GM19372 (cell line): Measurements from ENCODE around the gene ADAMTS17.
"Not testable (repeated sequence)": the region's sequence is repeated elsewhere in the genome, so short reads cannot be mapped to it uniquely, and the experiment has no call there.

Source experiments
- ATAC-seq: cut with Tn5 transposase; IDR thresholded peaks from one replicate; pipeline ENCODE4 v1.9.1; 2021; ENCODE audit warnings: mild to moderate bottlenecking, low read depth, moderate library complexity; ENCODE audit not compliant: unreplicated experiment

The ADAMTS17 gene

DNA sequence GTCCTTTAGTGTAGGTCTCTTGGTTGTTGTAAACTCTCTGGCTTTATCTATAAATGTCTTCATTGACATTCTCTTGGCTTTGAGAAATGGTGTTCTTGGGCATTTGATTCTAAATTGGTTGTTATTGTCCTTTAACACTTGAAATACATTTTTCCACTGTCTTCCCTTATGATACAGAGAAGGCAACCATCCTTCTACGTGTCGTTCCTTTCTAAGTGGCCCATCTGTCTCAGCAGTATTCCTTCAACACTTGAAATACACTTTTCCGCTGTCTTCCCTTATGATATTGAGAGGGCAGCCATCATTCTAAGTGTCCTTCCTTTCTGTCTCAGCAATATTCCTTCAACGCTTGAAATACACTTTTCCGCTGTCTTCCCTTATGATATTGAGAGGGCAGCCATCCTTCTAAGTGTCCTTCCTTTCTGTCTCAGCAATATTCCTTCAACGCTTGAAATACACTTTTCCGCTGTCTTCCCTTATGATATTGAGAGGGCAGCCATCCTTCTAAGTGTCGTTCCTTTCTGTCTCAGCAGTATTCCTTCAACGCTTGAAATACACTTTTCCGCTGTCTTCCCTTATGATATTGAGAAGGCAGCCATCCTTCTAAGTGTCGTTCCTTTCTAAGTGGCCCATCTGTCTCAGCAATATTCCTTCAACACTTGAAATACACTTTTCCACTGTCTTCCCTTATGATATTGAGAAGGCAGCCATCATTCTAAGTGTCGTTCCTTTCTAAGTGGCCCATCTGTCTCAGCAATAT, 275.1 kb downstream of the ADAMTS17 start:
- ATAC-seq = not testable (repeated sequence)

DNA sequence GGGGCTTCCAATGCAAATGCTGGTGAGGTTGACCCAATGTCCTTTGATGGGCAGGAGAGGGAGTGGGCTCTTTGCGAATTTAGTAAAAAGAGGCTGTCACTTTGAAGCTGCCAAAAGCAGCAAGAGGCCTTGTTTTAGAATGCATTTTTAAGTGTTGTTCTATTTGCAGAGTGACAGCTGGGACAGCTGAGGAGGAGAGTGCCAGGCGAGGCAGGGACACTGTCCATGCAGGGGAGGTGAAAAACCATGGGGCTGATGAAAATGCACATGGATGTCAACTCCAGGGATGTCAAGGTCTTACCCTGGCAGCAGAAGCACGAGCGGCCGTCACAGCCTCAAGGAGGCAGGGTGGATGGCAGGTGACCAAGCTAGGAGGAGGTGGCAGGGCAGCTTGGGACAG, 279.8 kb downstream of the ADAMTS17 start:
- no peak for ATAC-seq

DNA sequence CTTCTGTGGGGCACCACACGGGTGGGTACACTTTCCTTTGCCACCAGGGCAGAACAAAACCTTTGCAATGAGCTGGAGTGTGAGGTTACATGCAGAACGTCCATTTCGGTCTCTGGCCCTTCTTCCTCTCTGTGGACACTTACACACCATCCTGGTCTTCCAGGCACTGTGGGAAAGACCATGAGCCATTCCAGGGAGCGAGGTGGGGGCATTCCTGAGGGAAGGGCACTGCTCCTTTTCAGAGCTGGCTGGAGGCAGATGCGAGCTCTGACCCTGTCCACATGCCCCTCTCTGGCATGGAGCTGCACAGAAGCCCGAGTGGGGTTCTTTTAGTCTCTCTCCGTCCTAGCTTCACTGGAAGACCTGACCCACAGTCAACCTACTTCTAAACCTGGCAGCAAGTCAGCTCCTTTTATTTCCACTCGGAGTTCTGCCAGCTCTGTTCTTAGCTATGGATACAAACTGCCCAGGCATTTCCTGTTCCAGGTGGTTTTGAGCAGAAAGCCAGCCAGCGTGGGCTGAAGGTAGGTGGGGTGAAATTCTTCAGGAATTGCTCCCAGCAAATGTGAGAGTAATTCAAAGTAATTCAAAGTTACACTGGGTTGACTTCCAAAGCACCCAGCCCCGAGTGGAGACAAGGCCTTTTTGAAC, 281.4 kb downstream of the ADAMTS17 start:
- no peak for ATAC-seq

DNA sequence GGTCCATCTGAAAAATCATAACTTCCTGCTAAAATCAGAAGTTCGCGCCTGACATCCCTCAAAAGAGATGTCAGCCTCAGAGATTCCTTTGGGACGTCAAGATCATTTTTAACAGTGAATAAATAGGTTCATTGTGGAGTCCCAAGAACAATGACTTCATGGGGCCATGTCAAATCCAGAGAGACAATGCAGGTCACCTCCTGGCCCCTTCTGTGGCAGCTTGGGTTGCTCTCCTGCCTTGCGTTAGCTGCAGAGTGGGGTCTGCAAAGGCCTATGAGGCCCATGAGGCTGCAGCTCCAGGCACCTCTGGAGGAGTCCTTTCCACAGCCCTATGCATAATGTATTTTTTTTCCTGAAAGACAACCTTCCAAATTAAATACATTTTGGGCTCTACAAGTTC, 282.3 kb downstream of the ADAMTS17 start:
- no peak for ATAC-seq

DNA sequence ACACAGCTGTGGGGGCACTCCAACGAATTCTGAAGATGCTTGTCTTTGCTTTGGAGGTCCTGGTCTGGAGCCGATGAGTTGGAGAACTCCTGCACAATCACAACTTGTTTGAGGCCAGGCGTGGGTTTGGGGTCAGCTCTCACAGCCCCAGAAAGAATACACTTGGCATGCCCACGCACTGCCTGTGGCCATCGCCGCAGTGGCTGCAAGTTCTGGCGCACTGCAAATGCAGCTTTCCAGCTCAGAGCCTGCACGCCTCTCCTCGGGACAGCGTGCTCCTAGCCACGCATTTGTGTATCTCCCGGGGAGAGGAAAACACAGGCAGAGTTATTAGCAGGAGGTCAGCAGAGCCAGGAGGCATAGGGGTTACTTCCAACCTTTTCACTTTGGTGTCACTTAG, 282.7 kb downstream of the ADAMTS17 start:
- ATAC-seq = no peak

DNA sequence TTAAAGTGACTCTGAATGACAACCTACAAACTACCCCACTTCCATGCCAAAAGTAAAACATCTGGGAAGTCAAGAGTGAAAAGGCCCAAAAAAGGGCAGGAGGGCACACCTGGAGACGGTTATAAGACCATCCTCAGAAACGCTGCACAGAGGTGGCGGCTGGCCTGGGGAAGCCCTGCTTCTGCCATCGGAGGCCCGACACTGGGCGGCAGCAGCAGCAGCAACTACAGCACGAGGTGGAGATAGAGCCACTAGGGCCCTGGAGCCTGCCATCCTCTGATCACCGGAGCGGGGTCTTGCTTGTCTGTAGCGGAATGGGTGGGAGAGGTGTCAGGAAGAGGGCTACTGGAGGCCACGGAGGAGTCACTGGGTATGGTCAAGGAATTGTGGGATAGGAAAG, 283.3 kb downstream of the ADAMTS17 start:
- ATAC-seq = no peak

DNA sequence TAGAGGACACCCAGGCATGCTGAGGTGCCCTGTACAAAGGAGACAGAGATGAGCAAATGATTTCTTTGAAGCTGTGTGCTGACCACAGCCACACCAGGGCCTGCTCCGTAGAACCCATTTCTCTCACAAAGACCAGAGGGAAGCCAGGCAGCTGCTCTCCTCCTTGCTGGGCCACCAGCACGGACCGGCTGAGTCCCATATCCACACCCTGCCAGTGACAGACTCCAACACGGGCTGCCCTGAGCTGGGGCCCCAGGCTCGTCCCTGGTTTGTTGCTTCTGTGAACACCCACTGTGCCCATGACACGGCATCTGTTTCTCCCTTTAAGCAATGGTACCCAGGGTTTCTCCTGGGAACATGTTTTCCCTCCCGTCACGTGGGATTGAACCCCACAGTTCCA, 284.5 kb downstream of the ADAMTS17 start:
- no peak for ATAC-seq

DNA sequence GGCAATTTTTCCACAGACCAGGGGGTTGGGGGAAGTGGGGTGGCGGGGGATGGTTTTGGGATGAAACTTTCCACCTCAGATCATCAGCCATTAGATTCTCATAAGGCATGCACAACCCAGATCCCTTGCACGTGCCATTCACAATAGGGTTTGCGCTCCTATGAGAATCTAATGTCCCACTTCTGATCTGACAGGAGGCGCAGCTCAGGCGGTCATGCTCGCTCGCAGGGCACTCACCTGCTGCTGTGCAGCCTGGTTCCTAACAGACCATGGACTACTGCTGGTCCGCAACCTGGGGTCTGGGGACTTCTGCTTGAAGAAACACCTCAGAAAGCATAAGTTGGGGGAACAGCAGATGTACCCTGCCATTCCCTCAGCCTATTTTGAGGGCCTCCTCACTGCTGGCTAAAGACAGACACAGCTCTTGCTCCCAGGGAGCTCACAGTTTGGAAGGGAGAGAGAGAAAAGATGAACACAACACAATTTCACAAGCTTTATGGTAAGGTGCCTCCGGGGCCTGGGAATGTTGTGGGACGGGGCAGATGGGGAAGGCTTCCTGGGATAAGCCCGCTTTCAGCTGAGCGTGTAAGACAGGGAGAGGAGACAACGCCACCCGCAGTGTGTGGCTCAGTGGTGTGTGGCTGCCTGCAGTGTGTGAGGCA, 285.2 kb downstream of the ADAMTS17 start:
- ATAC-seq = no peak

DNA sequence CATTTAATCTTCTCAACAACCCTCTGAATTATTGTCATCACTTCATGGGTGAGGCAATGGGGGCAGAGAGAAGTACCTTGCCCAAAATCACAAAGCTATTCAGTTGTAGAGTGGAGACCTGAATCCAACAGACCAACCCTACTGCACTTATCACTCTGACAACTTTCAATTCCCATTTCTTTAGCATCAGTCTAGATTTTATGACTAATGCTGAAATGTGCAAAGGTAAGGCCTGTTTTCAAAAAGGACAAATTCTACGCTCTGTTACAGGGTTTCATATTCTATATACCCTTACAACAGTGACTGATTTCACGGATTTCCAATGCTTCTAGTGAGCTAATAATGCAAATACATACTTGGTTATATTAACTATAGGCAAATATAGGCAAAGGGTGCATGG, 286.0 kb downstream of the ADAMTS17 start:
- no peak for ATAC-seq

DNA sequence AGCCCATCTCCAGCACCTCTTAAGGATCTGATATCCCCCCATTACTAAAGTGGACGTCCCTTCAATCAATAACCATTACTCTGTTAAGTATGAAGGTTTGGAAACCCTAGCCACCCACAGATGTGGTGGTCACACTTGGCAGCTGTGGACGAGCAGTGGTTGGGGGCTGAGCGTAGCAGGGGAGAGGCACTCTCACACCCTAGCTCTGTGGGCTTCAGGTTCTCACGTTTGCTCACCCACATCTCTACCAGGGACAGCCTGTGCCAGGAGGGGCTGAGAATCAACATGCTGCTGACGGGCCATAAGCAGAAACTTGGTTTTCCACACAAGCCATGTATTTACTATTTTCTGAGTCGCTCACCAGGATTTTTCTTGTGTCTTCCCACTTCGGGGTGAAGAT, 287.2 kb downstream of the ADAMTS17 start:
- no peak for ATAC-seq

DNA sequence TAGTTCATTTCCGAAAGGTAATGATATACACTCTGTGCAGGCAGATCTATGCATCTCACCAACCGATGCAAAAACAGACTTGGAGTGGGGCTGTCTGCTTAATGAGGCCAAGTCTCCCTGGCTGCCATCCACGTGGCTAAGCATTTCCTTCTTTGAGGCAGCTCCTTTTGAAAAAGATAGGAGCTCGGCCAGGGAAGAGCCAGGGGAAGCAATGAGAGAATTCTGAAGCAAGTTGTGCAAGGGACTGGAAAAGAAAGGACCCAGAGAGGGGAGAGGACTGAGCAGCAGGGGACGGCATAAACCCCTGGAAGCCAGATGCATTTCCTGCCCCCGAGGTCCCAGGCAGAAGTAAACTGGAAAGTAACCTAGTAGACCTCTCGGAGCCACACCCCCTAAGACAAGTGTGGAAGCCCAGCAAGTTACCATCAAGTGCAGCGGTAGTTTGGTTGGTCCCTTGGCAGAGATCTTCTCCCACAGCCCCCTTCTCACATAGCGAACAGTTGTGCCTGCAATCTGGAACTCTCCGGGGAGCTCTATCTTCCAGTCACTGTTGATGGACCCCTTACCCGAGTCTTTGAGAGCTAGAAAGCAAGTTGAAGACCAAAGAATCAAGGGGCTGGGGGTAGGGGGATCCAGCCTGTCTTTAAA, 288.2 kb downstream of the ADAMTS17 start:
- no peak for ATAC-seq

DNA sequence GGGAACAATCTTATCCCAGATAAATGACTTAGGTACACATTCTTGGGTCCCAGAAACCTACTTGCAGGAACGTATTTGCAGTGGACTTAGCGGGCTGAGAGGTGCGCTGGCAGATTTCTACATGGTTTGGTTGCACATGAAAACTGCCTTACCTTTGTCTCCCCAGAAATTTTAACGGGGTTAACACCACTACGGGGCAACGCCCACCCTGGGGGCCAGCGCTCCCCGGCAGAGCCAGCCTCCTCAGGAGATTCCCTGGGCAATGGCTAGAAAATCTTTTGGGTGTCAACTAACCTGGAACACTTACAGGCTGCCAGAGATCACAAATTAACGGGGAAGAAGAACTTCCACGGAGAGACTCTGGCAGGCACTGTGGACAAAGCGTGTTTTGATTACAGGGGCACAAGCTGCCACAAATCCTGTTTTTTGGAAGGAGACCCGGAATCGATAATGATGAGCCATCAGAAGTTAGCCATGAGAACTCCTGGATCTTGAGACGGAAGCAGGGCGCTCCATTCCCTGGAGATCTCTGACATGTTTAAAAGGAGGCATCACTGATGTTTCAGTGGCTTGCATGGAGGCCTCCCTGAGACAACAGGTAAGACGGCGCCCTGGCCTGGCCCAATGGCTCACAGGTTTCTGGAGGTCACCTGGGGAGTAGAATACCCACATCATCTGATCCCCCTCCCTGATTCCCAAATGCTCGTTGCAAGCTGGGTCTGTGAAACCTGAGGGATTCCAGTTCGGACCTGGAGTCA, 288.9 kb downstream of the ADAMTS17 start:
- ATAC-seq = no peak

DNA sequence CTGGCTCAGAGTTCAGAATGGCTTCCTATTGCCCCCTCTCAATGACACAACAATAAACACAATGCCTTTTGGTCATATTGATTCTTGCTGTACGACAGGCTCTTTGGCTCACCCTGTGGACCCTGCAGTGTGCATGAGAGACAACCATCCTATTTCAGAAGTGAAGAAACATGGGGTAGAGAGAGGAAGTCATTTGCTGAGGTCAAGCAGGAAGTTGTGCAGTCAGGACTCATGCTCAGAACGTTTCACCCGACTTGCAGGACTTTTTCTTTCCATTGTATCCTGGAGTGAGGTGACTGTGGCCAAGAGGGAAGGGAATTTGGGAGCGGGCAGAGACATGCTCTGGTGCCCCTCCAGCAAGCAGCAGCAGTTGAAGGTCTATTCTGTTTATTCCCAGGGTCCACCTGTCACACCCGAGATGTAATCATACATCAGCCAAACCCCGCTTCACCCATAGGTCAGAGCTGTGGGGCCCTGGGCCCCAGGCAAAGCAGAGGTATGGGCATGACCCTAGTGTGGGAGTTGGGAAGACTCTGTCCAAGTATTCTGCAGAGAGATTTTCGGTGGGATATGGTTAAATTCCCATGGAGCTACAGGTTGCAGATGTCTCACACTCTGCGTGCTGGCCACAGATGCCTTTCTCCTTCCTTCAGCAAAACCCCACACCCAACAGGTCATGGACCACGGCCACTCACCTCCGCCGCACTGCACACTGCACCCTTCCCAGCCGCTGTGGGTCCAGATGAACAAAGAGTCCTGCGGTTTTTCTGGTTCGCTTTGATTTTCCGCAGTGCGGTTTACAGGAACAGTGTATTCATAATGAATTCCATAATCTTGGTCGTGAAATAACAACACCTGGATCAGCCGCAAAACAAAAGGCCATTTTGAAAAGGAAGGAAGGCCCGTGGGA, 290.6 kb downstream of the ADAMTS17 start:
- ATAC-seq = no peak

DNA sequence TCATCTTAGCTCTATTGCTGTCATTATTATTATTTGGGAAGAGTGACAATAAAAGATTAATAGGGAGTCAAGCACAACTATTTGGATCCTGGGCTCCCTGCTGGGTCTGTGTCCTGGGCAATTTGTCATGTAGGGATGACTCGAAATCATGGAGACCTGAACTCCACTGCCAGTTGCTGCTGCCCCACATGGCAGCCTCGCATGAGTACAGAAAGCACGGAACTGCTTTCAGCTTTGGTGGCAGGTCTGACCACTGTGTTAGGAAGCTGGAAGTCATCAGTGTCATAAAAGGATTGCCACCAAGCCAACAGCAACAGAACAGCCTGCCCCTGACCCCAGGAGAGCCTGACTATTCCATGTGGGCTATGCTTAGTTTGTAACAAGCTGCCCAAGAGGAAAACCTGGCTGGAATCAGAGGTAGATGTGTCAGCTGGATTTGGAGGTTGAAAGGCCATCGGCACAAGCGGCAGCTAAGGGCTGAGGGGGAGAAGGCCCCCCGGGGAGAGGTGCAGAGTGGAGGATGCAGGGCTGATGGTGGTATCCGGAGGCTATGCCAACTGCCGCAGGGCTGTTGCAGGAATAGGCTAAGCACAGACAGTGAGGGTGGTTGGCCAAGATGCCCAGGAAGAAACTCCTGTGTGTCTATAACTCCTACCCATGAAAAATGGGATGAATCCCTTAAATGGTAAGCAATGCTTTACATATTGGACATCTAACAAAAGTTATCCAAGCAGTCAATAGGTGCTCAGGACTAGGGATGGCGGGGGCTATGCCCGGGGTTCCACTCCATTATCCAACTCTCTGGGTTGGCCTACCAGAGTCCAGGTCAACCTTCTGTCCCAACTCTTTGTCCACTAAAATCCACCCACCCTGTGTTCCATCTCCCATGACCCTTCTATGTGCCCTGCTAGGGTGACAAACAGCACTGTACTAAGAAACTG, 291.6 kb downstream of the ADAMTS17 start:
- ATAC-seq = no peak

DNA sequence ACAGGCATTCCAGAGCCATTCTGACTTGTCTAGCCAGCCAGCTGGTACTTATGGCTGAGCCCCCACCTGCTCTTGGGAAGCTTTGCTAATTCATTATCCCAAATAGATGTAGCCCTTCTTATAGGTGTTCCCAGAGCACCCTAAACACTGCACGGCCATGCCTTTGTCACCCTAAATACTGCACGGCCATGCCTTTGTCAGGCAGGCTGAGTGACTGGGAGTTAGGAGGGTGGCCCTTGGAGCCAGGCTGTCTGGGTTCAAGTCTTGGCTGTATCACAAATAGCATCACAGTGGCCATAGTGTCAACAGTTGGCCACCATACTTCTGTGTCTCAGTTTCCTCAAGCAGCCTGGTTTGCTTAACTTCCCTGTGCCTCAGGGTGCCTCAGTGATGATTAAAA, 292.3 kb downstream of the ADAMTS17 start:
- no peak for ATAC-seq

DNA sequence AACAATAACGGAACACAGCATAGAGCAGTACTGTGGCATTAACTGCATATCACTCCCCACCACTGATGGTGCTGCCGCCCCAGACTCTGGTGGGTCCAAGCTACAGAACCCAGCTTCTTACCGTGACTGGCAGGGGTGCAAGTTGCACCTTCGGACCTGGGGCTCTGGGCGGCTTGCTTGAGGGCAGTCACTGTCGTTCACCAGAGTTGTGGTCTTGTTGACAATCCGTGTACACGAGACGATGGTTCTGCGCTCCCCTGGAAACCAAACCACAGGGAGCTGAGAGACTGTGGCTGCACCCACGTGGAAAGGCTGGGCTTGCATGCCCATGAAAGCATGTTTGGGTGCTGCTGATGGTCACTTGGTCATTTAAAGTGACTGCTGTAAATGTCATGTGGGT, 293.0 kb downstream of the ADAMTS17 start:
- ATAC-seq = no peak

DNA sequence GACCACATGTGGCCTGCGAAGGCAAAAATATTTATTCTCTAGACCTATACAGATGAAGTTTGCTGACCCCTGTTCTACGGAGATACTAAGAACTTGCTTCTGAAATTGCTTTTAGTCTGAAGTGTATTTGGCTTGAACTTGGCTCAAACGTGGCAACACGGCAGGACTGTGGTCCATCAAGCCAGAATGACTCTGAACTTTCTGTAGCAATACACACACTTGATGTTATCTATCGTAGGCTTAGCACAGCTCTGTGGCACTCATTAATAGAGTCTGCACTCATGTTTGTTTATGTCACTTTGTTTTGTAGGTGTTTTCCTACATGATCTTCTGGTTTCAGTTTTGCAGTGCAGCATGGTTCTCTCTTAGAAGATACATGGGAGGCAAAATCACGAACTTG, 298.1 kb downstream of the ADAMTS17 start:
- ATAC-seq = no peak

DNA sequence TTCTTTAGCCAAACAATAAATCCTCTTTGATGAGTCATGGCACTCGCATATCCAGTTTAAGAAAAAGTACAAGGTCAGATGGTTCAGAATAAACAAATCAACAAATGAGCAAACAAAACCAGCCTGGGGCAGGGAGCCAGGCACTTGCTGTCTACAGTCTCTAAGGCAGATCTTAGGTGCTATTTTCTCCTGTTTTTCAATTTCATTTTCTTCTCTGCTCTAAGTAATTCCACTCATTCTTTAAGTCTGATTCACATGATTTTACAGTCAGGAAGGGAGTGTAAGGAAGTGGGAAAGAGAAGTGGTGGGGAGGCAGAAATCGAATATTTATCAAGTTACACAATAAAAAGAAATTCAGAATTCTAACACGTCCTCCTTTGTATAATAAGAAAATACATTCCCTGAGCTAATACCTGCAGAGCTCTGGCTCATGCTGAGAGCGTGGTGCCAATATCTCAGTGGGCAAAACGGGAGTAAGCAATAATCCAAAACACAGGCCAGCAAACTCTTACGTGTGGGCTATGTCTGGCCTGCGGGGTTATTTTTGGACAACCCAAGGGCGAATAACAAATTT, 298.6 kb downstream of the ADAMTS17 start:
- no peak for ATAC-seq
